GM12878 (cell line): ENCODE data around the gene NAA38.

Experiments
- BHLHE40 ChIP-seq, 2 experiments: fragments of 450-650 bp in 1 of 2; IDR thresholded peaks; 2 replicates each; pipeline ENCODE4 v1.6.1; 2011 to 2017; ENCODE audit warnings: low read depth in 2 of 2, borderline replicate concordance in 1 of 2, improper control_type of control experiment in 1 of 2, low read length in 1 of 2, mild to moderate bottlenecking in 1 of 2
- CTCF ChIP-seq, 3 experiments: IDR thresholded peaks in 2 of 3; conservative IDR thresholded peaks in 1 of 3; 2 replicates each; pipeline ENCODE4 v1.5.1; 2011; ENCODE audit warnings: low read depth in 3 of 3, low read length in 3 of 3, mild to moderate bottlenecking in 3 of 3, control low read depth in 2 of 3, moderate library complexity in 2 of 3, inconsistent platforms in 1 of 3, mixed read lengths in 1 of 3; ENCODE audit not compliant: control insufficient read depth in 2 of 3, insufficient read depth in 1 of 3; ENCODE audit errors: extremely low read depth in 1 of 3
- ESRRA ChIP-seq: IDR thresholded peaks from 2 replicates; pipeline ENCODE4 v1.6.1; 2012; ENCODE audit warnings: mild to moderate bottlenecking, low read length, improper control_type of control experiment
- HDAC6 ChIP-seq: fragments of 200-600 bp; sonication (generic); IDR thresholded peaks from one replicate; pipeline ENCODE4 v1.8.0; 2017; ENCODE audit warnings: antibody characterized with exemption; ENCODE audit not compliant: unreplicated experiment
- MXI1 ChIP-seq: fragments of 150-350 bp; IDR thresholded peaks from 2 replicates; pipeline ENCODE4 v1.6.1; 2011; ENCODE audit warnings: low read depth, mild to moderate bottlenecking, inconsistent platforms, low read length, improper control_type of control experiment
- POLR2A ChIP-seq: IDR thresholded peaks from 2 replicates; pipeline ENCODE4 v1.6.1; 2011; ENCODE audit warnings: low read depth, mild to moderate bottlenecking, low read length
- TARDBP ChIP-seq: IDR thresholded peaks from 2 replicates; pipeline ENCODE4 v1.6.1; 2016; ENCODE audit warnings: borderline replicate concordance
- TF ChIP-seq, protein P1 (sequence below): IDR thresholded peaks from 2 replicates; pipeline ENCODE4 v1.6.1; 2011; ENCODE audit warnings: low read depth, low read length, improper control_type of control experiment, borderline replicate concordance
- TF ChIP-seq, protein P2 (sequence below): fragments of 450-650 bp; IDR thresholded peaks from 2 replicates; pipeline ENCODE4 v1.6.1; 2018; ENCODE audit warnings: borderline replicate concordance, mild to moderate bottlenecking; ENCODE audit not compliant: partially characterized antibody
- TF ChIP-seq, protein P3 (sequence below): IDR thresholded peaks from 2 replicates; pipeline ENCODE4 v1.6.1; 2012; ENCODE audit warnings: mild to moderate bottlenecking, low read depth, low read length

DNA sequence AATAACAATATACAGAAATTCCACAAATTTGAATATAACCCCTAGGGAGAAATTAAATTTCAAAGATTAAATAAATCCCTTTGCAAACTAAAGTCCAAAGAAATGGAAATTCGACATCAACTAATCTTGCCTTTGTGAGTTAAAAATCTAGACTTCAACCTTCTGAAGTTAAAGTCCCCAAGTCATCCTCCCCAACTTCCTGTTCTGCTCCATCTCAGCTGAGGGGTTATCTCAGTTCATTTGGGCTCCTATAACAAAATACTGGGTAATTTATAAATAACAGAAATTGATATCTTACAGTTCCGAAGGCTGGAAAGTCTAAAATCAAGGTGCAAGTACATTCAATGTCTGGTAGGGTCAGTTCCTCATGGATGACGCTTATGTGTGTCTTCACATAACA, 46.1 kb downstream of the NAA38 start:
- TF ChIP-seq, protein P1, sequence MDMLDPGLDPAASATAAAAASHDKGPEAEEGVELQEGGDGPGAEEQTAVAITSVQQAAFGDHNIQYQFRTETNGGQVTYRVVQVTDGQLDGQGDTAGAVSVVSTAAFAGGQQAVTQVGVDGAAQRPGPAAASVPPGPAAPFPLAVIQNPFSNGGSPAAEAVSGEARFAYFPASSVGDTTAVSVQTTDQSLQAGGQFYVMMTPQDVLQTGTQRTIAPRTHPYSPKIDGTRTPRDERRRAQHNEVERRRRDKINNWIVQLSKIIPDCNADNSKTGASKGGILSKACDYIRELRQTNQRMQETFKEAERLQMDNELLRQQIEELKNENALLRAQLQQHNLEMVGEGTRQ: no peak
- TF ChIP-seq MXI1: no peak
- TF ChIP-seq CTCF (IDR thresholded peaks at IDR 0.05 in 2 of 3, conservative IDR thresholded peaks at IDR 0.05 in 1 of 3; ENCODE audit: control insufficient read depth in 2 of 3, extremely low read depth in 1 of 3, insufficient read depth in 1 of 3, low read depth in 3 of 3, low read length in 3 of 3): no peak
- no peak for TF ChIP-seq BHLHE40 (IDR thresholded peaks at IDR 0.05; ENCODE audit: borderline replicate concordance in 1 of 2, low read depth in 2 of 2, low read length in 1 of 2)
- TF ChIP-seq ESRRA: no peak
- TF ChIP-seq, protein P2, sequence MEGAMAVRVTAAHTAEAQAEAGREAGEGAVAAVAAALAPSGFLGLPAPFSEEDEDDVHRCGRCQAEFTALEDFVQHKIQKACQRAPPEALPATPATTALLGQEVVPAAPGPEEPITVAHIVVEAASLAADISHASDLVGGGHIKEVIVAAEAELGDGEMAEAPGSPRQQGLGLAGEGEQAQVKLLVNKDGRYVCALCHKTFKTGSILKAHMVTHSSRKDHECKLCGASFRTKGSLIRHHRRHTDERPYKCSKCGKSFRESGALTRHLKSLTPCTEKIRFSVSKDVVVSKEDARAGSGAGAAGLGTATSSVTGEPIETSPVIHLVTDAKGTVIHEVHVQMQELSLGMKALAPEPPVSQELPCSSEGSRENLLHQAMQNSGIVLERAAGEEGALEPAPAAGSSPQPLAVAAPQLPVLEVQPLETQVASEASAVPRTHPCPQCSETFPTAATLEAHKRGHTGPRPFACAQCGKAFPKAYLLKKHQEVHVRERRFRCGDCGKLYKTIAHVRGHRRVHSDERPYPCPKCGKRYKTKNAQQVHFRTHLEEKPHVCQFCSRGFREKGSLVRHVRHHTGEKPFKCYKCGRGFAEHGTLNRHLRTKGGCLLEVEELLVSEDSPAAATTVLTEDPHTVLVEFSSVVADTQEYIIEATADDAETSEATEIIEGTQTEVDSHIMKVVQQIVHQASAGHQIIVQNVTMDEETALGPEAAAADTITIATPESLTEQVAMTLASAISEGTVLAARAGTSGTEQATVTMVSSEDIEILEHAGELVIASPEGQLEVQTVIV: no peak
- no peak for TF ChIP-seq TARDBP
- no peak for TF ChIP-seq POLR2A
- TF ChIP-seq, protein P3, sequence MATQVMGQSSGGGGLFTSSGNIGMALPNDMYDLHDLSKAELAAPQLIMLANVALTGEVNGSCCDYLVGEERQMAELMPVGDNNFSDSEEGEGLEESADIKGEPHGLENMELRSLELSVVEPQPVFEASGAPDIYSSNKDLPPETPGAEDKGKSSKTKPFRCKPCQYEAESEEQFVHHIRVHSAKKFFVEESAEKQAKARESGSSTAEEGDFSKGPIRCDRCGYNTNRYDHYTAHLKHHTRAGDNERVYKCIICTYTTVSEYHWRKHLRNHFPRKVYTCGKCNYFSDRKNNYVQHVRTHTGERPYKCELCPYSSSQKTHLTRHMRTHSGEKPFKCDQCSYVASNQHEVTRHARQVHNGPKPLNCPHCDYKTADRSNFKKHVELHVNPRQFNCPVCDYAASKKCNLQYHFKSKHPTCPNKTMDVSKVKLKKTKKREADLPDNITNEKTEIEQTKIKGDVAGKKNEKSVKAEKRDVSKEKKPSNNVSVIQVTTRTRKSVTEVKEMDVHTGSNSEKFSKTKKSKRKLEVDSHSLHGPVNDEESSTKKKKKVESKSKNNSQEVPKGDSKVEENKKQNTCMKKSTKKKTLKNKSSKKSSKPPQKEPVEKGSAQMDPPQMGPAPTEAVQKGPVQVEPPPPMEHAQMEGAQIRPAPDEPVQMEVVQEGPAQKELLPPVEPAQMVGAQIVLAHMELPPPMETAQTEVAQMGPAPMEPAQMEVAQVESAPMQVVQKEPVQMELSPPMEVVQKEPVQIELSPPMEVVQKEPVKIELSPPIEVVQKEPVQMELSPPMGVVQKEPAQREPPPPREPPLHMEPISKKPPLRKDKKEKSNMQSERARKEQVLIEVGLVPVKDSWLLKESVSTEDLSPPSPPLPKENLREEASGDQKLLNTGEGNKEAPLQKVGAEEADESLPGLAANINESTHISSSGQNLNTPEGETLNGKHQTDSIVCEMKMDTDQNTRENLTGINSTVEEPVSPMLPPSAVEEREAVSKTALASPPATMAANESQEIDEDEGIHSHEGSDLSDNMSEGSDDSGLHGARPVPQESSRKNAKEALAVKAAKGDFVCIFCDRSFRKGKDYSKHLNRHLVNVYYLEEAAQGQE: no peak
- TF ChIP-seq HDAC6: no peak
